Measurements from ENCODE around the gene MIDN.

DNA sequence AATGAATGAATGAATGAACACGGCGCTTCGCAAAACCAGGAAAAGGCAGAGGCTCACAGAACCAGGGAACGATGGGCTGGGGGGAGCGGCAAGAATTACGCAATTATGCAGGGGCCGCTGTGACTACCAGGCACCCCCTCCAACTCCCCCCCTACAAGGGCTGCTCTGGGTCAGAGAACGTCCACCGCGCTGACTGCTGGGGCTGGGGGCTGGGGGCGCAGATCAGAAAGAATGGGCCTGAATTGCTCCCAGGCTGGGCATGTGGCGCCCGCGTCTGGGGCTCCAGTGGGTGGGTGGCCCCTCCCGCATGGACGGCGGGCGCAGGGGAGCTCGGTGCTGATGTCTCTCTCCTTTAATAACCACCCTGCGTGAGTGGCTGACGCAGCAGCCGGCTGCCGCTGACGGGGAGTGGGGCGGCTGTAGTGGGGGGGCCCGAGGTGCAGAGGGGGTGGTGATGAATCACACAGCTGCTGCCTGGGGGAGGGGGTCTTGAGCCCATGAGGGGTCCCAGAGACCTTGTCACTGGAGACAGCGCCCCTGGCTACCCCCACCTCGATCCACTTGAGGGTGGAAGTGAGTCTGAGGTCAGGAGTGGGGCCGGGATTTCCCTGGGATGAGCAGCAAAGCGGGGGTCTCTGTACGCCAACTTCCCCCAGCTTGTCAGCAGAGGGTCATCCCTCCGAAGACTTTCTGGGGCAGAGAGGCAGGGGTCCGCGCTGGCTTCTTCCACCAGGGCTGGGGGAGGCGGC lies 19.3 kb downstream of the MIDN start:
- TF ChIP-seq, protein P1, sequence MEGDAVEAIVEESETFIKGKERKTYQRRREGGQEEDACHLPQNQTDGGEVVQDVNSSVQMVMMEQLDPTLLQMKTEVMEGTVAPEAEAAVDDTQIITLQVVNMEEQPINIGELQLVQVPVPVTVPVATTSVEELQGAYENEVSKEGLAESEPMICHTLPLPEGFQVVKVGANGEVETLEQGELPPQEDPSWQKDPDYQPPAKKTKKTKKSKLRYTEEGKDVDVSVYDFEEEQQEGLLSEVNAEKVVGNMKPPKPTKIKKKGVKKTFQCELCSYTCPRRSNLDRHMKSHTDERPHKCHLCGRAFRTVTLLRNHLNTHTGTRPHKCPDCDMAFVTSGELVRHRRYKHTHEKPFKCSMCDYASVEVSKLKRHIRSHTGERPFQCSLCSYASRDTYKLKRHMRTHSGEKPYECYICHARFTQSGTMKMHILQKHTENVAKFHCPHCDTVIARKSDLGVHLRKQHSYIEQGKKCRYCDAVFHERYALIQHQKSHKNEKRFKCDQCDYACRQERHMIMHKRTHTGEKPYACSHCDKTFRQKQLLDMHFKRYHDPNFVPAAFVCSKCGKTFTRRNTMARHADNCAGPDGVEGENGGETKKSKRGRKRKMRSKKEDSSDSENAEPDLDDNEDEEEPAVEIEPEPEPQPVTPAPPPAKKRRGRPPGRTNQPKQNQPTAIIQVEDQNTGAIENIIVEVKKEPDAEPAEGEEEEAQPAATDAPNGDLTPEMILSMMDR (IDR thresholded peaks at IDR 0.05; ENCODE audit: poor library complexity, severe bottlenecking) = no peak
- TF ChIP-seq POLR2AphosphoS5 (IDR thresholded peaks at IDR 0.05) (no peak), TAF1 (IDR thresholded peaks at IDR 0.05; ENCODE audit: low read depth) (no peak), EP300 (conservative IDR thresholded peaks at IDR 0.05; ENCODE audit: poor library complexity, severe bottlenecking) (no peak), RAD21 (conservative IDR thresholded peaks at IDR 0.05) (no peak), SMC3 (conservative IDR thresholded peaks at IDR 0.05; ENCODE audit: poor library complexity) (no peak), MXI1 (conservative IDR thresholded peaks at IDR 0.05; ENCODE audit: poor library complexity, severe bottlenecking) (no peak), EZH2 (IDR thresholded peaks at IDR 0.05; ENCODE audit: borderline replicate concordance, insufficient read depth, low read length, poor library complexity, severe bottlenecking) (no peak)
